HepG2 (cell line): ENCODE results near the gene SLC35B1. TPM values are rescaled to one million over a fixed set of nuclear protein-coding genes. Genes with fewer than 3 reads are reported as not detected.

Experiments used
- ARHGAP35 ChIP-seq: sonication (generic); formaldehyde crosslinking; IDR thresholded peaks from 2 replicates; pipeline ENCODE4 v1.9.0; 2022; ENCODE audit warnings: mild to moderate bottlenecking, inconsistent platforms, moderate library complexity, missing genetic modification reagents, borderline replicate concordance
- ASH2L ChIP-seq: fragments of 300-600, 200-600 bp; sonication (generic); IDR thresholded peaks from 2 replicates; pipeline ENCODE4 v1.7.0; 2017; ENCODE audit warnings: low read depth, mild to moderate bottlenecking, moderate library complexity, mixed read lengths, low read length; ENCODE audit not compliant: insufficient read length
- ATRX ChIP-seq: sonication (generic); formaldehyde crosslinking; IDR thresholded peaks from 2 replicates; pipeline ENCODE4 v1.4.0; 2020; ENCODE audit warnings: missing genetic modification reagents, borderline replicate concordance
- EP300 ChIP-seq, 3 experiments: sonication (generic) in 1 of 3; formaldehyde crosslinking in 1 of 3; IDR thresholded peaks; 2 replicates each; pipeline versions ENCODE4 v1.5.1 to v1.6.1; 2011 to 2020; ENCODE audit warnings: low read depth in 2 of 3, low read length in 2 of 3, borderline replicate concordance in 1 of 3, improper control_type of control experiment in 1 of 3, mild to moderate bottlenecking in 1 of 3, missing genetic modification reagents in 1 of 3, moderate library complexity in 1 of 3
- HIVEP1 ChIP-seq: sonication (generic); formaldehyde crosslinking; IDR thresholded peaks from 2 replicates; pipeline ENCODE4 v1.4.0; 2020; ENCODE audit warnings: mild to moderate bottlenecking, missing genetic modification reagents
- HNRNPL ChIP-seq: fragments of 200-400 bp; formaldehyde crosslinking; IDR thresholded peaks from 2 replicates; pipeline ENCODE4 v1.6.1; 2017; ENCODE audit warnings: mild to moderate bottlenecking, low read depth, low read length
- REL ChIP-seq: sonication (generic); formaldehyde crosslinking; conservative IDR thresholded peaks from 2 replicates; pipeline ENCODE4 v1.8.0; 2022; ENCODE audit warnings: mild to moderate bottlenecking, missing genetic modification reagents, moderate library complexity
- TOE1 ChIP-seq: sonication (generic); formaldehyde crosslinking; IDR thresholded peaks from 2 replicates; pipeline ENCODE4 v1.4.0; 2020; ENCODE audit warnings: mild to moderate bottlenecking, missing genetic modification reagents
- ZNF354B ChIP-seq: sonication (generic); formaldehyde crosslinking; IDR thresholded peaks from 2 replicates; pipeline ENCODE4 v1.8.0; 2022; ENCODE audit warnings: mild to moderate bottlenecking, missing genetic modification reagents
- ZNF460 ChIP-seq: sonication (generic); formaldehyde crosslinking; IDR thresholded peaks from 2 replicates; pipeline ENCODE4 v1.5.1; 2020; ENCODE audit warnings: missing genetic modification reagents, mild to moderate bottlenecking, borderline replicate concordance
- ZNF564 ChIP-seq: sonication (generic); formaldehyde crosslinking; IDR thresholded peaks from 2 replicates; pipeline ENCODE4 v1.8.1; 2023; ENCODE audit warnings: mild to moderate bottlenecking, missing genetic modification reagents
- ZNF616 ChIP-seq: sonication (generic); formaldehyde crosslinking; IDR thresholded peaks from 2 replicates; pipeline ENCODE4 v1.5.0; 2020; ENCODE audit warnings: low read depth, mild to moderate bottlenecking, missing genetic modification reagents
- polyA plus RNA-seq, 8 experiments: library from polyadenylated mRNA; depleted of rRNA in 3 of 8; stranded (reverse) in 7 of 8; unstranded in 1 of 8; fragments of >200 nt; fragmentation: Illumina TruSeq in 4 of 8; extraction: Trizol in 4 of 8; gene quantifications; 2 replicates each; pipeline versions ENCODE4 v1.2.1 to v1.2.3, GENCODE V29; 2011 to 2016; ENCODE audit warnings: low read depth in 4 of 8, missing spikeins in 1 of 8, mixed read lengths in 1 of 8; ENCODE audit not compliant: insufficient read depth in 1 of 8
- total RNA-seq, 5 experiments: library from RNA; depleted of rRNA; stranded (reverse); fragments of >200 nt; fragmentation: Illumina TruSeq; extraction: Trizol; gene quantifications; 2 replicates each; pipeline ENCODE4 v1.2.3, GENCODE V29; 2016; ENCODE audit warnings: low read depth in 1 of 5
- TF ChIP-seq, protein P1 (sequence below): sonication (generic); formaldehyde crosslinking; IDR thresholded peaks from 2 replicates; pipeline ENCODE4 v1.4.0; 2020; ENCODE audit warnings: missing genetic modification reagents
- TF ChIP-seq, protein P2 (sequence below): sonication (generic); formaldehyde crosslinking; IDR thresholded peaks from 2 replicates; pipeline ENCODE4 v1.4.0; 2020; ENCODE audit warnings: missing genetic modification reagents, mild to moderate bottlenecking, borderline replicate concordance
- TF ChIP-seq, protein P3 (sequence below): sonication (generic); formaldehyde crosslinking; IDR thresholded peaks from 2 replicates; pipeline ENCODE4 v1.5.1; 2020; ENCODE audit warnings: mild to moderate bottlenecking, missing genetic modification reagents
- TF ChIP-seq, protein P4 (sequence below): sonication (generic); formaldehyde crosslinking; IDR thresholded peaks from 2 replicates; pipeline ENCODE4 v1.4.0; 2020; ENCODE audit warnings: missing genetic modification reagents, borderline replicate concordance

SLC35B1 gene
- total and polyA plus RNA-seq, 2 of the 13 experiments (the other 11 are each of a cell fraction or from before 2014, with no cell fraction given): 99.6 to 113 TPM

DNA sequence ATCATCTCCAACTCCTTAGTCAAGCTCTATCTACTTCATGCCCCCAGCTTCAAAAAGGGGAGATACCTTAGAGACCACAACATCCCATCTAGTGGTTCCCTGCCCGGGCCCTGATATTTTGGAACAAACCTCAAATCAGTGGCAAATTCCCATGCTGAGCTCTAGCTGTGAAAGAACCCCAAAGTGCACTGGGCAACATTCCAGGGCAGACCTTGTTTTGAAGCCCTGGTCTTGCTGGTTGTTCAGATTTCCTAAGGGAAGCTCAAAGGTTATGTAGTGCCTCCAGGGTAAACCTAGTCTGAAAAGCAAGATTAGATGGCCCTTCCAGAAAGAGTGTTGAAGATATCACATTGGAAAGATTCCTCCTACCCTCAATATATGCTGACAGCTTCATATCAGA, 39.9 kb upstream of the SLC35B1 start (continued):
- TF ChIP-seq, protein P1, sequence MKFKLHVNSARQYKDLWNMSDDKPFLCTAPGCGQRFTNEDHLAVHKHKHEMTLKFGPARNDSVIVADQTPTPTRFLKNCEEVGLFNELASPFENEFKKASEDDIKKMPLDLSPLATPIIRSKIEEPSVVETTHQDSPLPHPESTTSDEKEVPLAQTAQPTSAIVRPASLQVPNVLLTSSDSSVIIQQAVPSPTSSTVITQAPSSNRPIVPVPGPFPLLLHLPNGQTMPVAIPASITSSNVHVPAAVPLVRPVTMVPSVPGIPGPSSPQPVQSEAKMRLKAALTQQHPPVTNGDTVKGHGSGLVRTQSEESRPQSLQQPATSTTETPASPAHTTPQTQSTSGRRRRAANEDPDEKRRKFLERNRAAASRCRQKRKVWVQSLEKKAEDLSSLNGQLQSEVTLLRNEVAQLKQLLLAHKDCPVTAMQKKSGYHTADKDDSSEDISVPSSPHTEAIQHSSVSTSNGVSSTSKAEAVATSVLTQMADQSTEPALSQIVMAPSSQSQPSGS: no peak
- peak; percentile 9 for TF ChIP-seq ASH2L
- TF ChIP-seq ATRX: no peak
- no peak for TF ChIP-seq HIVEP1 (CRISPR knock-in tag)
- TF ChIP-seq ZNF564 (CRISPR knock-in tag): no peak
- TF ChIP-seq, protein P2, sequence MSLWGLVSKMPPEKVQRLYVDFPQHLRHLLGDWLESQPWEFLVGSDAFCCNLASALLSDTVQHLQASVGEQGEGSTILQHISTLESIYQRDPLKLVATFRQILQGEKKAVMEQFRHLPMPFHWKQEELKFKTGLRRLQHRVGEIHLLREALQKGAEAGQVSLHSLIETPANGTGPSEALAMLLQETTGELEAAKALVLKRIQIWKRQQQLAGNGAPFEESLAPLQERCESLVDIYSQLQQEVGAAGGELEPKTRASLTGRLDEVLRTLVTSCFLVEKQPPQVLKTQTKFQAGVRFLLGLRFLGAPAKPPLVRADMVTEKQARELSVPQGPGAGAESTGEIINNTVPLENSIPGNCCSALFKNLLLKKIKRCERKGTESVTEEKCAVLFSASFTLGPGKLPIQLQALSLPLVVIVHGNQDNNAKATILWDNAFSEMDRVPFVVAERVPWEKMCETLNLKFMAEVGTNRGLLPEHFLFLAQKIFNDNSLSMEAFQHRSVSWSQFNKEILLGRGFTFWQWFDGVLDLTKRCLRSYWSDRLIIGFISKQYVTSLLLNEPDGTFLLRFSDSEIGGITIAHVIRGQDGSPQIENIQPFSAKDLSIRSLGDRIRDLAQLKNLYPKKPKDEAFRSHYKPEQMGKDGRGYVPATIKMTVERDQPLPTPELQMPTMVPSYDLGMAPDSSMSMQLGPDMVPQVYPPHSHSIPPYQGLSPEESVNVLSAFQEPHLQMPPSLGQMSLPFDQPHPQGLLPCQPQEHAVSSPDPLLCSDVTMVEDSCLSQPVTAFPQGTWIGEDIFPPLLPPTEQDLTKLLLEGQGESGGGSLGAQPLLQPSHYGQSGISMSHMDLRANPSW (CRISPR knock-in tag): no peak; the same call in 1 of the 2 replicates
- TF ChIP-seq, protein P3, sequence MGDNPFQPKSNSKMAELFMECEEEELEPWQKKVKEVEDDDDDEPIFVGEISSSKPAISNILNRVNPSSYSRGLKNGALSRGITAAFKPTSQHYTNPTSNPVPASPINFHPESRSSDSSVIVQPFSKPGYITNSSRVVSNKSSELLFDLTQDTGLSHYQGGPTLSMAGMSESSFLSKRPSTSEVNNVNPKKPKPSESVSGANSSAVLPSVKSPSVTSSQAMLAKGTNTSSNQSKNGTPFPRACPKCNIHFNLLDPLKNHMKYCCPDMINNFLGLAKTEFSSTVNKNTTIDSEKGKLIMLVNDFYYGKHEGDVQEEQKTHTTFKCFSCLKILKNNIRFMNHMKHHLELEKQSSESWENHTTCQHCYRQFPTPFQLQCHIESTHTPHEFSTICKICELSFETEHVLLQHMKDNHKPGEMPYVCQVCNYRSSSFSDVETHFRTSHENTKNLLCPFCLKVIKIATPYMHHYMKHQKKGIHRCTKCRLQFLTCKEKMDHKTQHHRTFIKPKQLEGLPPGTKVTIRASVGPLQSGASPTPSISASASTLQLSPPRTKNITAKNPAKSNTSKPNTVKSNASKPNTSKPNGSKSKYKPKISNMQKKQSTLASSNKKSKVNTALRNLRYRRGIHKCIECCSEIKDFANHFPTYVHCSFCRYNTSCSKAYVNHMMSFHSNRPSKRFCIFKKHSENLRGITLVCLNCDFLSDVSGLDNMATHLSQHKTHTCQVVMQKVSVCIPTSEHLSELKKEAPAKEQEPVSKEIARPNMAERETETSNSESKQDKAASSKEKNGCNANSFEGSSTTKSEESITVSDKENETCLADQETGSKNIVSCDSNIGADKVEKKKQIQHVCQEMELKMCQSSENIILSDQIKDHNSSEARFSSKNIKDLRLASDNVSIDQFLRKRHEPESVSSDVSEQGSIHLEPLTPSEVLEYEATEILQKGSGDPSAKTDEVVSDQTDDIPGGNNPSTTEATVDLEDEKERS (CRISPR knock-in tag): no peak
- TF ChIP-seq EP300 (IDR thresholded peaks at IDR 0.05; ENCODE audit: low read depth in 2 of 2, low read length in 2 of 2): 0 out of 4 replicates have a peak, but pooled peaks of 1 of the 2 experiments have one; percentile 37
- no peak for TF ChIP-seq EP300 (CRISPR knock-in tag; IDR thresholded peaks at IDR 0.05; ENCODE audit: borderline replicate concordance)
- no peak for TF ChIP-seq ZNF460
- no peak for TF ChIP-seq TOE1
- TF ChIP-seq HNRNPL: no peak
- no peak for TF ChIP-seq ZNF354B (CRISPR knock-in tag)
- TF ChIP-seq, protein P4, sequence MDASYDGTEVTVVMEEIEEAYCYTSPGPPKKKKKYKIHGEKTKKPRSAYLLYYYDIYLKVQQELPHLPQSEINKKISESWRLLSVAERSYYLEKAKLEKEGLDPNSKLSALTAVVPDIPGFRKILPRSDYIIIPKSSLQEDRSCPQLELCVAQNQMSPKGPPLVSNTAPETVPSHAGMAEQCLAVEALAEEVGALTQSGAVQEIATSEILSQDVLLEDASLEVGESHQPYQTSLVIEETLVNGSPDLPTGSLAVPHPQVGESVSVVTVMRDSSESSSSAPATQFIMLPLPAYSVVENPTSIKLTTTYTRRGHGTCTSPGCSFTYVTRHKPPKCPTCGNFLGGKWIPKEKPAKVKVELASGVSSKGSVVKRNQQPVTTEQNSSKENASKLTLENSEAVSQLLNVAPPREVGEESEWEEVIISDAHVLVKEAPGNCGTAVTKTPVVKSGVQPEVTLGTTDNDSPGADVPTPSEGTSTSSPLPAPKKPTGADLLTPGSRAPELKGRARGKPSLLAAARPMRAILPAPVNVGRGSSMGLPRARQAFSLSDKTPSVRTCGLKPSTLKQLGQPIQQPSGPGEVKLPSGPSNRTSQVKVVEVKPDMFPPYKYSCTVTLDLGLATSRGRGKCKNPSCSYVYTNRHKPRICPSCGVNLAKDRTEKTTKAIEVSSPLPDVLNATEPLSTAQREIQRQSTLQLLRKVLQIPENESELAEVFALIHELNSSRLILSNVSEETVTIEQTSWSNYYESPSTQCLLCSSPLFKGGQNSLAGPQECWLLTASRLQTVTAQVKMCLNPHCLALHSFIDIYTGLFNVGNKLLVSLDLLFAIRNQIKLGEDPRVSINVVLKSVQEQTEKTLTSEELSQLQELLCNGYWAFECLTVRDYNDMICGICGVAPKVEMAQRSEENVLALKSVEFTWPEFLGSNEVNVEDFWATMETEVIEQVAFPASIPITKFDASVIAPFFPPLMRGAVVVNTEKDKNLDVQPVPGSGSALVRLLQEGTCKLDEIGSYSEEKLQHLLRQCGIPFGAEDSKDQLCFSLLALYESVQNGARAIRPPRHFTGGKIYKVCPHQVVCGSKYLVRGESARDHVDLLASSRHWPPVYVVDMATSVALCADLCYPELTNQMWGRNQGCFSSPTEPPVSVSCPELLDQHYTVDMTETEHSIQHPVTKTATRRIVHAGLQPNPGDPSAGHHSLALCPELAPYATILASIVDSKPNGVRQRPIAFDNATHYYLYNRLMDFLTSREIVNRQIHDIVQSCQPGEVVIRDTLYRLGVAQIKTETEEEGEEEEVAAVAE (CRISPR knock-in tag): no peak
- no peak for TF ChIP-seq ZNF616 (CRISPR knock-in tag)
- TF ChIP-seq REL (CRISPR knock-in tag): no peak
- TF ChIP-seq ARHGAP35 (CRISPR knock-in tag): no peak
